Measurements from ENCODE around the gene KCNQ1. TPM values are rescaled to one million over a fixed set of nuclear protein-coding genes. Genes with fewer than 3 reads are reported as not detected.

The KCNQ1 gene
- total and polyA plus RNA-seq, 2 of the 13 experiments (the other 11 are each of a cell fraction or from before 2014, with no cell fraction given) = 0.02 to 0.08 TPM

DNA sequence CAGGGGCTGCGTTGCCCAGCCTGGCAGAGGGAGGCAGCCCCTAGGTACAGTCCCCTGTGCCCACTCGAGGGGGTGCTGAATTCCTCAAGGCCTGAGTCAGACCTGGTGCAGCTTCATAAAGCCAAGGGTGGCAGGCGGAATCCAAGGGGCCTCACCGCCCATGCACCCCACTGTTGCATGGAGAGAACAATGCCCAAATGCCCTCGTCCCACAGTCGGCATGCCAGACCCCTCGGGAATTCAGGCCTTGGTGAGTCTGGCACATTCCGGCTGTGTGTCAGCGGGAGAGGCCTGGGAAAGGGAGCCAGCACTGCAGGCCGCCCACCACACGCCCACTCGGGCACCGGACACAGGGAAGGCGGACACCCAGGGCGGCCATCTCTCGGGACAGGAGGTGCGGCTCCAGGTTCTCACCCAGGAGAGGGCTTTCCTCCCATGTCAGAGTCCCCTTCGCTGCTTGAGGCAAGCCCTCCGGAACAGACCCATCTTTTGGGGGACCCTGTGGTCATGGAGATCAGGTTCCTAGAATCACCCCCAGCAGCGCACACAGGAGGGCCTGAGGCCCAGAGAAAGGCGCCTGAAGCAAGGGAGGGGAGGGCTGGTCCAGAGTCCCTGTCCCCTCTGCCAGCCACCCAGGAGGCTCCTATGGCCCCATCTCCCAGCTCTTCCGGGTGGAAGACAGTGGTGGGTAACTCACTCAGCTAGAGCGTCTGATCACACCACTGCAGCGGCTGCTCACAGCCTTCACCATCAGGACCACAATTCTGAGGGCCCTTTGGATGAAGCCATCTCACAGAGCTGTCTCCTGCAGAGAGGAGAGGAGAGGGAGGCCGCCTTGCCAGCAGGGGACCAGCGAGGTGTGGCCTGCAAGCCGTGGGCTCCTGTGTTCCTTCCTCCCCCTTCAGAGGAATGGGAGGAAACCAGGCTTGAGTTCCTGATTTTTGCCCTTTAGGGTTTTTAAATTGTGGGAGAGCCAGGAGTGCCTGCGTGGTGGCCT lies 286.6 kb downstream of the KCNQ1 start (continued):
- TF ChIP-seq, protein P1, sequence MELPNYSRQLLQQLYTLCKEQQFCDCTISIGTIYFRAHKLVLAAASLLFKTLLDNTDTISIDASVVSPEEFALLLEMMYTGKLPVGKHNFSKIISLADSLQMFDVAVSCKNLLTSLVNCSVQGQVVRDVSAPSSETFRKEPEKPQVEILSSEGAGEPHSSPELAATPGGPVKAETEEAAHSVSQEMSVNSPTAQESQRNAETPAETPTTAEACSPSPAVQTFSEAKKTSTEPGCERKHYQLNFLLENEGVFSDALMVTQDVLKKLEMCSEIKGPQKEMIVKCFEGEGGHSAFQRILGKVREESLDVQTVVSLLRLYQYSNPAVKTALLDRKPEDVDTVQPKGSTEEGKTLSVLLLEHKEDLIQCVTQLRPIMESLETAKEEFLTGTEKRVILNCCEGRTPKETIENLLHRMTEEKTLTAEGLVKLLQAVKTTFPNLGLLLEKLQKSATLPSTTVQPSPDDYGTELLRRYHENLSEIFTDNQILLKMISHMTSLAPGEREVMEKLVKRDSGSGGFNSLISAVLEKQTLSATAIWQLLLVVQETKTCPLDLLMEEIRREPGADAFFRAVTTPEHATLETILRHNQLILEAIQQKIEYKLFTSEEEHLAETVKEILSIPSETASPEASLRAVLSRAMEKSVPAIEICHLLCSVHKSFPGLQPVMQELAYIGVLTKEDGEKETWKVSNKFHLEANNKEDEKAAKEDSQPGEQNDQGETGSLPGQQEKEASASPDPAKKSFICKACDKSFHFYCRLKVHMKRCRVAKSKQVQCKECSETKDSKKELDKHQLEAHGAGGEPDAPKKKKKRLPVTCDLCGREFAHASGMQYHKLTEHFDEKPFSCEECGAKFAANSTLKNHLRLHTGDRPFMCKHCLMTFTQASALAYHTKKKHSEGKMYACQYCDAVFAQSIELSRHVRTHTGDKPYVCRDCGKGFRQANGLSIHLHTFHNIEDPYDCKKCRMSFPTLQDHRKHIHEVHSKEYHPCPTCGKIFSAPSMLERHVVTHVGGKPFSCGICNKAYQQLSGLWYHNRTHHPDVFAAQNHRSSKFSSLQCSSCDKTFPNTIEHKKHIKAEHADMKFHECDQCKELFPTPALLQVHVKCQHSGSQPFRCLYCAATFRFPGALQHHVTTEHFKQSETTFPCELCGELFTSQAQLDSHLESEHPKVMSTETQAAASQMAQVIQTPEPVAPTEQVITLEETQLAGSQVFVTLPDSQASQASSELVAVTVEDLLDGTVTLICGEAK (IDR thresholded peaks at IDR 0.05) = no peak
- TF ChIP-seq, protein P1 (CRISPR knock-in tag; IDR thresholded peaks at IDR 0.05) = no peak
- TF ChIP-seq ZNF263 (CRISPR knock-in tag; IDR thresholded peaks at IDR 0.05) = peak; percentile 22; the same call in 1 of the 2 replicates
- TF ChIP-seq ZNF431 (CRISPR knock-in tag; IDR thresholded peaks at IDR 0.05; ENCODE audit: borderline replicate concordance, low read depth) = no peak
- TF ChIP-seq, protein P2, sequence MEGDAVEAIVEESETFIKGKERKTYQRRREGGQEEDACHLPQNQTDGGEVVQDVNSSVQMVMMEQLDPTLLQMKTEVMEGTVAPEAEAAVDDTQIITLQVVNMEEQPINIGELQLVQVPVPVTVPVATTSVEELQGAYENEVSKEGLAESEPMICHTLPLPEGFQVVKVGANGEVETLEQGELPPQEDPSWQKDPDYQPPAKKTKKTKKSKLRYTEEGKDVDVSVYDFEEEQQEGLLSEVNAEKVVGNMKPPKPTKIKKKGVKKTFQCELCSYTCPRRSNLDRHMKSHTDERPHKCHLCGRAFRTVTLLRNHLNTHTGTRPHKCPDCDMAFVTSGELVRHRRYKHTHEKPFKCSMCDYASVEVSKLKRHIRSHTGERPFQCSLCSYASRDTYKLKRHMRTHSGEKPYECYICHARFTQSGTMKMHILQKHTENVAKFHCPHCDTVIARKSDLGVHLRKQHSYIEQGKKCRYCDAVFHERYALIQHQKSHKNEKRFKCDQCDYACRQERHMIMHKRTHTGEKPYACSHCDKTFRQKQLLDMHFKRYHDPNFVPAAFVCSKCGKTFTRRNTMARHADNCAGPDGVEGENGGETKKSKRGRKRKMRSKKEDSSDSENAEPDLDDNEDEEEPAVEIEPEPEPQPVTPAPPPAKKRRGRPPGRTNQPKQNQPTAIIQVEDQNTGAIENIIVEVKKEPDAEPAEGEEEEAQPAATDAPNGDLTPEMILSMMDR (CRISPR knock-in tag; IDR thresholded peaks at IDR 0.05) = no peak
- TF ChIP-seq, protein P3, sequence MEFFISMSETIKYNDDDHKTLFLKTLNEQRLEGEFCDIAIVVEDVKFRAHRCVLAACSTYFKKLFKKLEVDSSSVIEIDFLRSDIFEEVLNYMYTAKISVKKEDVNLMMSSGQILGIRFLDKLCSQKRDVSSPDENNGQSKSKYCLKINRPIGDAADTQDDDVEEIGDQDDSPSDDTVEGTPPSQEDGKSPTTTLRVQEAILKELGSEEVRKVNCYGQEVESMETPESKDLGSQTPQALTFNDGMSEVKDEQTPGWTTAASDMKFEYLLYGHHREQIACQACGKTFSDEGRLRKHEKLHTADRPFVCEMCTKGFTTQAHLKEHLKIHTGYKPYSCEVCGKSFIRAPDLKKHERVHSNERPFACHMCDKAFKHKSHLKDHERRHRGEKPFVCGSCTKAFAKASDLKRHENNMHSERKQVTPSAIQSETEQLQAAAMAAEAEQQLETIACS (CRISPR knock-in tag; IDR thresholded peaks at IDR 0.05) = no peak
- 0 out of 2 replicates have a peak, but pooled peaks have one; percentile 5 for TF ChIP-seq ARHGAP35 (CRISPR knock-in tag; IDR thresholded peaks at IDR 0.05; ENCODE audit: borderline replicate concordance)
- no peak for TF ChIP-seq LCORL (IDR thresholded peaks at IDR 0.05)
- TF ChIP-seq LCORL (CRISPR knock-in tag; IDR thresholded peaks at IDR 0.05) = no peak
- TF ChIP-seq NFYB (CRISPR knock-in tag; IDR thresholded peaks at IDR 0.05) = peak; percentile 1; the same call in 1 of the 2 replicates
- no peak for TF ChIP-seq PCBP2 (optimal IDR thresholded peaks at IDR 0.05; ENCODE audit: low read depth, low read length, poor library complexity, severe bottlenecking)
- TF ChIP-seq PRMT3 (CRISPR knock-in tag; IDR thresholded peaks at IDR 0.05; ENCODE audit: borderline replicate concordance, low read depth) = no peak
- TF ChIP-seq MLLT10 (CRISPR knock-in tag; IDR thresholded peaks at IDR 0.05) = peak; percentile 40; the same call in 1 of the 2 replicates

All from HepG2 (cell line).